ENCODE results near the gene CCDC92.
"Not testable (repeated sequence)": the region's sequence is repeated elsewhere in the genome, so short reads cannot be mapped to it uniquely, and the experiment has no call there.

The CCDC92 gene

GRCh38 chr12:123956249-123956648 is 16.4 kb downstream of the CCDC92 start:
- no peak overlapping the region for H3K4me3 ChIP-seq (ENCODE audit: low read length)
- TF ChIP-seq ZNF274 (IDR thresholded peaks at IDR 0.05; ENCODE audit: low read depth, low read length) = no peak

- H3K4me3 ChIP-seq (ENCODE audit: low read length) = no peak overlapping the region
- TF ChIP-seq ZNF274 (IDR thresholded peaks at IDR 0.05; ENCODE audit: low read depth, low read length) = no peak
These were observed 17.8 kb downstream of the CCDC92 start for GRCh38 chr12:123954647-123955350.

- no peak for TF ChIP-seq ZNF274 (IDR thresholded peaks at IDR 0.05; ENCODE audit: low read depth, low read length)
- H3K4me3 ChIP-seq (ENCODE audit: low read length) = no peak overlapping the region
These were observed 20.6 kb downstream of the CCDC92 start for GRCh38 chr12:123952037-123952436.

GRCh38 chr12:123951467-123951866 is 21.2 kb downstream of the CCDC92 start:
- no peak overlapping the region for H3K4me3 ChIP-seq (ENCODE audit: low read length)
- no peak for TF ChIP-seq ZNF274 (IDR thresholded peaks at IDR 0.05; ENCODE audit: low read depth, low read length)

- TF ChIP-seq ZNF274 (IDR thresholded peaks at IDR 0.05; ENCODE audit: low read depth, low read length) = no peak
- H3K4me3 ChIP-seq (ENCODE audit: low read length) = no peak overlapping the region
These were observed 21.9 kb downstream of the CCDC92 start for GRCh38 chr12:123950476-123951349.

GRCh38 chr12:123949770-123950165 is 22.9 kb downstream of the CCDC92 start:
- no peak overlapping the region for H3K4me3 ChIP-seq (ENCODE audit: low read length)
- no peak for TF ChIP-seq ZNF274 (IDR thresholded peaks at IDR 0.05; ENCODE audit: low read depth, low read length)

- no peak overlapping the region for H3K4me3 ChIP-seq (ENCODE audit: low read length)
- no peak for TF ChIP-seq ZNF274 (IDR thresholded peaks at IDR 0.05; ENCODE audit: low read depth, low read length)
These were observed 23.5 kb downstream of the CCDC92 start for GRCh38 chr12:123948796-123949769.

GRCh38 chr12:123948401-123948795 is 24.2 kb downstream of the CCDC92 start:
- no peak overlapping the region for H3K4me3 ChIP-seq (ENCODE audit: low read length)
- TF ChIP-seq ZNF274 (IDR thresholded peaks at IDR 0.05; ENCODE audit: low read depth, low read length) = no peak

GRCh38 chr12:123947531-123947930 is 25.1 kb downstream of the CCDC92 start:
- H3K4me3 ChIP-seq (ENCODE audit: low read length) = not testable (repeated sequence)

- not testable (repeated sequence) for H3K4me3 ChIP-seq (ENCODE audit: low read length)
These were observed 25.8 kb downstream of the CCDC92 start for GRCh38 chr12:123946516-123947505.

- TF ChIP-seq ZNF274 (IDR thresholded peaks at IDR 0.05; ENCODE audit: low read depth, low read length) = no peak
- H3K4me3 ChIP-seq (ENCODE audit: low read length) = no peak overlapping the region
These were observed 26.5 kb downstream of the CCDC92 start for GRCh38 chr12:123946152-123946515.

GRCh38 chr12:123945287-123946151 is 27.1 kb downstream of the CCDC92 start:
- no peak for TF ChIP-seq ZNF274 (IDR thresholded peaks at IDR 0.05; ENCODE audit: low read depth, low read length)
- H3K4me3 ChIP-seq (ENCODE audit: low read length) = no peak overlapping the region
